Measurements from ENCODE around the gene LGALS13.
"Not testable (repeated sequence)": the region's sequence is repeated elsewhere in the genome, so short reads cannot be mapped to it uniquely, and the experiment has no call there.

LGALS13 gene

GRCh38 chr19:39623946-39624345 lies 21.6 kb downstream of the LGALS13 start:
- no peaks in the 10 kb centered on the region for H3K36me3 ChIP-seq (ENCODE audit: insufficient read depth, low read length)
- no peaks in the 10 kb centered on the region for H3K9me3 ChIP-seq (replicated peaks; ENCODE audit: low read length)
- H3K4me3 ChIP-seq (ENCODE audit: low read length): no peak overlapping the region
- no peak overlapping the region for H3K4me2 ChIP-seq (ENCODE audit: low read length)
- no peaks in the 10 kb centered on the region for H3K27me3 ChIP-seq (ENCODE audit: control insufficient read depth, insufficient read depth, low read length)
- H3K9ac ChIP-seq (ENCODE audit: low read depth, low read length): no peak overlapping the region
- H3K4me1 ChIP-seq (ENCODE audit: control insufficient read depth, insufficient read depth, low read length): no peaks in the 10 kb centered on the region

GRCh38 chr19:39627631-39628030 lies 25.3 kb downstream of the LGALS13 start:
- H3K9me3 ChIP-seq (replicated peaks; ENCODE audit: low read length); H3K27me3 ChIP-seq (ENCODE audit: control insufficient read depth, insufficient read depth, low read length); H3K36me3 ChIP-seq (ENCODE audit: insufficient read depth, low read length); H3K4me2 ChIP-seq (ENCODE audit: low read length); H3K4me1 ChIP-seq (ENCODE audit: control insufficient read depth, insufficient read depth, low read length); H3K9ac ChIP-seq (ENCODE audit: low read depth, low read length); H3K4me3 ChIP-seq (ENCODE audit: low read length): not testable (repeated sequence)

- no peaks in the 10 kb centered on the region for H3K36me3 ChIP-seq (ENCODE audit: insufficient read depth, low read length)
- no peaks in the 10 kb centered on the region for H3K4me1 ChIP-seq (ENCODE audit: control insufficient read depth, insufficient read depth, low read length)
- no peak overlapping the region for H3K4me3 ChIP-seq (ENCODE audit: low read length)
- H3K9ac ChIP-seq (ENCODE audit: low read depth, low read length): no peak overlapping the region
- no peaks in the 10 kb centered on the region for H3K9me3 ChIP-seq (replicated peaks; ENCODE audit: low read length)
- no peak overlapping the region for H3K4me2 ChIP-seq (ENCODE audit: low read length)
- no peaks in the 10 kb centered on the region for H3K27me3 ChIP-seq (ENCODE audit: control insufficient read depth, insufficient read depth, low read length)
Measured at GRCh38 chr19:39631178-39631577, 28.9 kb downstream of the LGALS13 start.

- Histone ChIP-seq H3K4me1 (ENCODE audit: control insufficient read depth, insufficient read depth, low read length) (no peaks in the 10 kb centered on the region), H3K9ac (ENCODE audit: low read depth, low read length) (no peak overlapping the region), H3K9me3 (replicated peaks; ENCODE audit: low read length) (no peaks in the 10 kb centered on the region)
Measured at GRCh38 chr19:39631626-39632025, 29.3 kb downstream of the LGALS13 start.

GRCh38 chr19:39637891-39638290 lies 35.6 kb downstream of the LGALS13 start:
- Histone ChIP-seq H3K4me3 (ENCODE audit: low read length) (no peak overlapping the region), H3K4me1 (ENCODE audit: control insufficient read depth, insufficient read depth, low read length) (no peaks in the 10 kb centered on the region), H3K36me3 (ENCODE audit: insufficient read depth, low read length) (no peaks in the 10 kb centered on the region), H3K27me3 (ENCODE audit: control insufficient read depth, insufficient read depth, low read length) (no peaks in the 10 kb centered on the region), H3K9ac (ENCODE audit: low read depth, low read length) (no peak overlapping the region), H3K4me2 (ENCODE audit: low read length) (no peak overlapping the region), H3K9me3 (replicated peaks; ENCODE audit: low read length) (no peaks in the 10 kb centered on the region)

More at GRCh38 chr19:39631626-39632025, 29.3 kb downstream of the LGALS13 start:
- H3K4me3 ChIP-seq (ENCODE audit: low read length): no peak overlapping the region
- H3K4me2 ChIP-seq (ENCODE audit: low read length): no peak overlapping the region
- no peaks in the 10 kb centered on the region for H3K36me3 ChIP-seq (ENCODE audit: insufficient read depth, low read length)
- H3K27me3 ChIP-seq (ENCODE audit: control insufficient read depth, insufficient read depth, low read length): no peaks in the 10 kb centered on the region

GRCh38 chr19:39641773-39642172 lies 39.4 kb downstream of the LGALS13 start:
- Histone ChIP-seq H3K4me3 (ENCODE audit: low read length) (no peak overlapping the region), H3K27me3 (ENCODE audit: control insufficient read depth, insufficient read depth, low read length) (no peaks in the 10 kb centered on the region), H3K9me3 (replicated peaks; ENCODE audit: low read length) (no peaks in the 10 kb centered on the region), H3K4me1 (ENCODE audit: control insufficient read depth, insufficient read depth, low read length) (no peaks in the 10 kb centered on the region), H3K36me3 (ENCODE audit: insufficient read depth, low read length) (no peaks in the 10 kb centered on the region), H3K9ac (ENCODE audit: low read depth, low read length) (no peak overlapping the region), H3K4me2 (ENCODE audit: low read length) (no peak overlapping the region)

- Histone ChIP-seq H3K27me3 (ENCODE audit: control insufficient read depth, insufficient read depth, low read length) (no peaks in the 10 kb centered on the region), H3K4me1 (ENCODE audit: control insufficient read depth, insufficient read depth, low read length) (no peaks in the 10 kb centered on the region), H3K36me3 (ENCODE audit: insufficient read depth, low read length) (no peaks in the 10 kb centered on the region), H3K9ac (ENCODE audit: low read depth, low read length) (no peak overlapping the region), H3K4me3 (ENCODE audit: low read length) (no peak overlapping the region), H3K9me3 (replicated peaks; ENCODE audit: low read length) (no peaks in the 10 kb centered on the region), H3K4me2 (ENCODE audit: low read length) (no peak overlapping the region)
Measured at GRCh38 chr19:39643591-39643990, 41.3 kb downstream of the LGALS13 start.

GRCh38 chr19:39645800-39646411 lies 43.6 kb downstream of the LGALS13 start:
- Histone ChIP-seq H3K36me3 (ENCODE audit: insufficient read depth, low read length) (no peaks in the 10 kb centered on the region), H3K9me3 (replicated peaks; ENCODE audit: low read length) (no peaks in the 10 kb centered on the region), H3K9ac (ENCODE audit: low read depth, low read length) (no peak overlapping the region), H3K4me1 (ENCODE audit: control insufficient read depth, insufficient read depth, low read length) (no peaks in the 10 kb centered on the region), H3K4me2 (ENCODE audit: low read length) (no peak overlapping the region), H3K4me3 (ENCODE audit: low read length) (no peak overlapping the region), H3K27me3 (ENCODE audit: control insufficient read depth, insufficient read depth, low read length) (no peaks in the 10 kb centered on the region)

- H3K9ac ChIP-seq (ENCODE audit: low read depth, low read length): no peak overlapping the region
- no peaks in the 10 kb centered on the region for H3K9me3 ChIP-seq (replicated peaks; ENCODE audit: low read length)
- H3K4me2 ChIP-seq (ENCODE audit: low read length): no peak overlapping the region
- H3K4me1 ChIP-seq (ENCODE audit: control insufficient read depth, insufficient read depth, low read length): no peaks in the 10 kb centered on the region
- no peaks in the 10 kb centered on the region for H3K36me3 ChIP-seq (ENCODE audit: insufficient read depth, low read length)
- no peak overlapping the region for H3K4me3 ChIP-seq (ENCODE audit: low read length)
- no peaks in the 10 kb centered on the region for H3K27me3 ChIP-seq (ENCODE audit: control insufficient read depth, insufficient read depth, low read length)
Measured at GRCh38 chr19:39647918-39648317, 45.6 kb downstream of the LGALS13 start.

GRCh38 chr19:39655613-39656012 lies 53.3 kb downstream of the LGALS13 start, which contains the start of gene LGALS16:
TSS of gene LGALS16 (plus strand) at chr19:39655913. CDS start at chr19:39655962, 49 bp downstream.
- no peaks in the 10 kb centered on the region for H3K27me3 ChIP-seq (ENCODE audit: control insufficient read depth, insufficient read depth, low read length)
- H3K9me3 ChIP-seq (replicated peaks; ENCODE audit: low read length): no peaks in the 10 kb centered on the region
- no peaks in the 10 kb centered on the region for H3K36me3 ChIP-seq (ENCODE audit: insufficient read depth, low read length)
- no peak within 1 kb of the TSS for H3K4me3 ChIP-seq (ENCODE audit: low read length)
- H3K4me1 ChIP-seq (ENCODE audit: control insufficient read depth, insufficient read depth, low read length): no peaks in the 10 kb centered on the region
- no peak within 1 kb of the TSS for H3K9ac ChIP-seq (ENCODE audit: low read depth, low read length)
- no peak within 1 kb of the TSS for H3K4me2 ChIP-seq (ENCODE audit: low read length)

Data from skeletal muscle satellite cell (primary cell).